Activated naive CD8-positive, alpha-beta T cell treated with anti-CD3 and anti-CD28 coated beads, Interleukin-2, amount 50 U/mL, for 16 hours (primary cell): Measurements from ENCODE around the gene S1PR1.

Experiments used
- DNase-seq: peaks from one replicate; pipeline ENCODE4 v3.0.0-alpha.2; 2020; ENCODE audit warnings: low read depth, low spot score

S1PR1 gene

GRCh38 chr1:101245246-101245927, 8.6 kb downstream of the S1PR1 start:
- no peak for DNase-seq

GRCh38 chr1:101247404-101248287, 10.8 kb downstream of the S1PR1 start:
- no peak for DNase-seq

- no peak for DNase-seq
Observed at GRCh38 chr1:101250222-101250621, 13.4 kb downstream of the S1PR1 start.

GRCh38 chr1:101250656-101251272, 13.9 kb downstream of the S1PR1 start:
- DNase-seq: no peak

GRCh38 chr1:101251504-101251903, 14.7 kb downstream of the S1PR1 start:
- no peak for DNase-seq

GRCh38 chr1:101253976-101254674, 17.3 kb downstream of the S1PR1 start:
- no peak for DNase-seq

GRCh38 chr1:101257500-101258325, 20.9 kb downstream of the S1PR1 start:
- no peak for DNase-seq

- no peak for DNase-seq
Observed at GRCh38 chr1:101259744-101260148, 22.9 kb downstream of the S1PR1 start.

- DNase-seq: no peak
Observed at GRCh38 chr1:101260556-101261350, 23.9 kb downstream of the S1PR1 start.

GRCh38 chr1:101261623-101262022, 24.8 kb downstream of the S1PR1 start:
- DNase-seq: no peak

- no peak for DNase-seq
Observed at GRCh38 chr1:101262060-101262459, 25.2 kb downstream of the S1PR1 start.

- DNase-seq: no peak
Observed at GRCh38 chr1:101262630-101263348, 26.0 kb downstream of the S1PR1 start.

- no peak for DNase-seq
Observed at GRCh38 chr1:101264697-101265096, 27.9 kb downstream of the S1PR1 start.

- no peak for DNase-seq
Observed at GRCh38 chr1:101265684-101266083, 28.9 kb downstream of the S1PR1 start.

- DNase-seq: no peak
Observed at GRCh38 chr1:101267082-101267481, 30.3 kb downstream of the S1PR1 start.

- DNase-seq: no peak
Observed at GRCh38 chr1:101268893-101269292, 32.1 kb downstream of the S1PR1 start.

GRCh38 chr1:101275672-101276071, 38.9 kb downstream of the S1PR1 start:
- no peak for DNase-seq

- DNase-seq: no peak
Observed at GRCh38 chr1:101276818-101277217, 40.0 kb downstream of the S1PR1 start.

GRCh38 chr1:101278238-101278637, 41.4 kb downstream of the S1PR1 start:
- DNase-seq: no peak

GRCh38 chr1:101278845-101279244, 42.0 kb downstream of the S1PR1 start:
- DNase-seq: no peak
